WTC11 (cell line): ENCODE results near the gene BORCS6. TPM values are rescaled to one million over a fixed set of nuclear protein-coding genes. Genes with fewer than 3 reads are reported as not detected.

ENCODE experiments used
- ATAC-seq: fragments of 200-7000 bp; cut with Tn5 transposase; 2 replicates; pipeline ENCODE4 v1.10.0; 2021; ENCODE audit warnings: mild to moderate bottlenecking, moderate library complexity
- CTCF ChIA-PET: fragments of 300-600 bp; sonication (Branson Sonifier 250); formaldehyde crosslinking; loops from one replicate; lab custom pipeline; 2021; ENCODE audit warnings: antibody characterized with exemption; lab: Charles Lee
- POLR2A ChIA-PET: fragments of 350-600 bp; sonication (Branson Sonifier 250); formaldehyde crosslinking; loops from one replicate; lab custom pipeline; 2021; ENCODE audit warnings: antibody characterized with exemption; lab: Charles Lee
- DNase-seq: peaks from one replicate; pipeline ENCODE4 v3.0.0; 2021; ENCODE audit warnings: low spot score
- H3K27ac Mint-ChIP-seq: 2 replicates; pipeline ENCODE4 v1.8.0; 2021; ENCODE audit warnings: mixed read lengths
- H3K27me3 Mint-ChIP-seq: 2 replicates; pipeline ENCODE4 v1.8.0; 2021; ENCODE audit warnings: low read depth, mild to moderate bottlenecking, moderate library complexity, mixed read lengths
- H3K36me3 Mint-ChIP-seq: 2 replicates; pipeline ENCODE4 v1.8.0; 2021; ENCODE audit warnings: mixed read lengths
- H3K4me1 Mint-ChIP-seq: 2 replicates; pipeline ENCODE4 v1.8.0; 2022; ENCODE audit warnings: mixed read lengths
- H3K4me3 Mint-ChIP-seq: 2 replicates; pipeline ENCODE4 v1.8.0; 2021; ENCODE audit warnings: mild to moderate bottlenecking, moderate library complexity, mixed read lengths
- H3K9me3 Mint-ChIP-seq: 2 replicates; pipeline ENCODE4 v1.8.0; 2021; ENCODE audit warnings: mixed read lengths
- CREB1 ChIP-seq: sonication (generic); formaldehyde crosslinking; IDR thresholded peaks from 2 replicates; pipeline ENCODE4 v1.8.0; 2023; ENCODE audit warnings: mild to moderate bottlenecking, missing genetic modification reagents
- CREM ChIP-seq: sonication (generic); formaldehyde crosslinking; IDR thresholded peaks from 2 replicates; pipeline ENCODE4 v1.8.1; 2022; ENCODE audit warnings: mild to moderate bottlenecking, missing genetic modification reagents, moderate library complexity
- ETV6 ChIP-seq: sonication (generic); formaldehyde crosslinking; IDR thresholded peaks from 2 replicates; pipeline ENCODE4 v1.8.1; 2022; ENCODE audit warnings: mild to moderate bottlenecking, missing genetic modification reagents
- FOXK1 ChIP-seq: sonication (generic); formaldehyde crosslinking; IDR thresholded peaks from 2 replicates; pipeline ENCODE4 v1.8.0; 2022; ENCODE audit warnings: mild to moderate bottlenecking, moderate library complexity, missing genetic modification reagents
- SOX15 ChIP-seq: fragments of 250-450 bp; sonication (Bioruptor Pico); IDR thresholded peaks from 2 replicates; pipeline ENCODE4 v1.9.0; 2021; ENCODE audit warnings: mild to moderate bottlenecking
- SP1 ChIP-seq: sonication (generic); formaldehyde crosslinking; conservative IDR thresholded peaks from 2 replicates; pipeline ENCODE4 v1.8.1; 2022; ENCODE audit warnings: missing genetic modification reagents
- TEAD1 ChIP-seq: sonication (generic); formaldehyde crosslinking; IDR thresholded peaks from 2 replicates; pipeline ENCODE4 v1.8.0; 2022; ENCODE audit warnings: mild to moderate bottlenecking, missing genetic modification reagents
- total RNA-seq: library from RNA; stranded (reverse); gene quantifications from 3 replicates; pipeline ENCODE4 v1.2.3, GENCODE V29; 2021
- TF ChIP-seq, protein P1 (sequence below): sonication (generic); formaldehyde crosslinking; IDR thresholded peaks from 2 replicates; pipeline ENCODE4 v1.8.1; 2023; ENCODE audit warnings: mild to moderate bottlenecking, moderate library complexity, missing genetic modification reagents
- TF ChIP-seq, protein P2 (sequence below): sonication (generic); formaldehyde crosslinking; IDR thresholded peaks from 2 replicates; pipeline ENCODE4 v1.8.0; 2022; ENCODE audit warnings: mild to moderate bottlenecking, missing genetic modification reagents
- TF ChIP-seq, protein P3 (sequence below): sonication (generic); formaldehyde crosslinking; IDR thresholded peaks from 2 replicates; pipeline ENCODE4 v1.8.1; 2022; ENCODE audit warnings: mild to moderate bottlenecking, missing genetic modification reagents, moderate library complexity, borderline replicate concordance
- TF ChIP-seq, protein P4 (sequence below): fragments of 250-450 bp; sonication (Bioruptor Pico); IDR thresholded peaks from 2 replicates; pipeline ENCODE4 v1.9.0; 2021; ENCODE audit warnings: mild to moderate bottlenecking
- TF ChIP-seq, protein P5 (sequence below): sonication (generic); formaldehyde crosslinking; IDR thresholded peaks from 2 replicates; pipeline ENCODE4 v1.8.0; 2023; ENCODE audit warnings: missing genetic modification reagents, mild to moderate bottlenecking, borderline replicate concordance
- TF ChIP-seq, protein P6 (sequence below): fragments of 200-600 bp; IDR thresholded peaks from 2 replicates; pipeline ENCODE4 v1.8.0; 2022; ENCODE audit warnings: antibody characterized with exemption
- TF ChIP-seq, protein P7 (sequence below): fragments of 250-450 bp; sonication (Bioruptor Pico); IDR thresholded peaks from 2 replicates; pipeline ENCODE4 v1.9.0; 2021; ENCODE audit warnings: mild to moderate bottlenecking, borderline replicate concordance
- TF ChIP-seq, protein P8 (sequence below): sonication (generic); formaldehyde crosslinking; IDR thresholded peaks from 2 replicates; pipeline ENCODE4 v1.8.0; 2022; ENCODE audit warnings: mild to moderate bottlenecking, missing genetic modification reagents
- TF ChIP-seq, protein P9 (sequence below): sonication (generic); formaldehyde crosslinking; IDR thresholded peaks from 2 replicates; pipeline ENCODE4 v1.8.0; 2022; ENCODE audit warnings: mild to moderate bottlenecking, missing genetic modification reagents

The BORCS6 gene
- total RNA-seq, 1 experiment from 2014 or later: 5.6 TPM

DNA sequence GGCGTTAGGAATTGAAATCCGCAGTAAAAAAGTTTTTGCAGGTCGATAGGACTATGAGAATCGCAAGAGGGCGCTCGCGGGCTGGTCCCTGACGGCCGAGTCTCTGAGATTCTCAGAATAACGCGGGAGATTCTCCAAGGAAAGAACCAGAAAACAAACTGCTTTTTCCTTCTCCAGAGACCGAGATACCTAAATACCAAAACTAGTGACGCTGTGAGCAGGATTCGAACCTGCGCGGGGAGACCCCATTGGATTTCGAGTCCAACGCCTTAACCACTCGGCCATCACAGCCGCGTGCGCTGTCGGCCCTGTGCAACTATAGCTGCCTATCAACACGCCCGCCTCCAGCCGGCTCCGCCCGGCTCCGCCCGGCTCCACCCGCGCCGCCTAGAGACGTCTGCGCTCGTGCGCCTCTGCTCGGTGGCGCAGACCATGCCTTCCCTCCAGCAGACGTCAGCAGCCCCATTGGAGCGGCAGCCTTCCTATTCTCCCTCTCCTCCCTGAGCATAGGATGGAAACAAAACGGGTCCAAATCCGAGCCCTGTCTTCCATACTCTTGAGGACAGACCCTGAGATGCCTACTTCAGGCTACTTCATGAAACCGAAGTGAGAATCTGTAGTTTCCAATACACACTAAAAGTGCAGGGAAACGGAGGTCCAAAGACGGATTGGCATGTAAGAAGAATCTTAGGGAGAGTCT is 51.2 kb downstream of the BORCS6 start:
- no peak overlapping the region for H3K4me3 Mint-ChIP-seq
- ChIA-PET CTCF (interaction anchor here (0.8 to 3.6 kb wide), 8 partner anchors 12 to 45 kb away, joined by 3 to 25 read pairs (median 6); partner anchors contain the start of genes ALOXE3, HES7 and PER1), POLR2A (interaction anchor here (1.1 to 2.3 kb wide), 3 partner anchors 13 to 34 kb away, joined by 3 to 12 read pairs (median 4); partner anchors contain the start of gene PER1)
- H3K9me3 Mint-ChIP-seq: no peaks in the 10 kb centered on the region
- peak; percentile 97 for DNase-seq
- H3K36me3 Mint-ChIP-seq: peaks cover 10% of the 10 kb centered on the region
- ATAC-seq: peak; percentile 91
- H3K27ac Mint-ChIP-seq: no peak overlapping the region
- H3K4me1 Mint-ChIP-seq: peaks cover 8% of the 10 kb centered on the region
- H3K27me3 Mint-ChIP-seq: no peaks in the 10 kb centered on the region; the same call in 1 of the 2 replicates
- TF ChIP-seq SOX15 (CRISPR knock-in tag): no peak
- TF ChIP-seq, protein P1, sequence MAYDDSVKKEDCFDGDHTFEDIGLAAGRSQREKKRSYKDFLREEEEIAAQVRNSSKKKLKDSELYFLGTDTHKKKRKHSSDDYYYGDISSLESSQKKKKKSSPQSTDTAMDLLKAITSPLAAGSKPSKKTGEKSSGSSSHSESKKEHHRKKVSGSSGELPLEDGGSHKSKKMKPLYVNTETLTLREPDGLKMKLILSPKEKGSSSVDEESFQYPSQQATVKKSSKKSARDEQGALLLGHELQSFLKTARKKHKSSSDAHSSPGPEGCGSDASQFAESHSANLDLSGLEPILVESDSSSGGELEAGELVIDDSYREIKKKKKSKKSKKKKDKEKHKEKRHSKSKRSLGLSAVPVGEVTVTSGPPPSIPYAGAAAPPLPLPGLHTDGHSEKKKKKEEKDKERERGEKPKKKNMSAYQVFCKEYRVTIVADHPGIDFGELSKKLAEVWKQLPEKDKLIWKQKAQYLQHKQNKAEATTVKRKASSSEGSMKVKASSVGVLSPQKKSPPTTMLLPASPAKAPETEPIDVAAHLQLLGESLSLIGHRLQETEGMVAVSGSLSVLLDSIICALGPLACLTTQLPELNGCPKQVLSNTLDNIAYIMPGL (CRISPR knock-in tag): peak; percentile 99
- TF ChIP-seq ETV6 (CRISPR knock-in tag): peak; percentile 46; the same call in 1 of the 2 replicates
- TF ChIP-seq FOXK1 (CRISPR knock-in tag): no peak
- TF ChIP-seq CREM (CRISPR knock-in tag): peak; percentile 34
- TF ChIP-seq, protein P2, sequence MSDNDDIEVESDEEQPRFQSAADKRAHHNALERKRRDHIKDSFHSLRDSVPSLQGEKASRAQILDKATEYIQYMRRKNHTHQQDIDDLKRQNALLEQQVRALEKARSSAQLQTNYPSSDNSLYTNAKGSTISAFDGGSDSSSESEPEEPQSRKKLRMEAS: 0 out of 2 replicates have a peak, but pooled peaks have one; percentile 57
- peak; percentile 71 for TF ChIP-seq SP1 (CRISPR knock-in tag)
- TF ChIP-seq, protein P3, sequence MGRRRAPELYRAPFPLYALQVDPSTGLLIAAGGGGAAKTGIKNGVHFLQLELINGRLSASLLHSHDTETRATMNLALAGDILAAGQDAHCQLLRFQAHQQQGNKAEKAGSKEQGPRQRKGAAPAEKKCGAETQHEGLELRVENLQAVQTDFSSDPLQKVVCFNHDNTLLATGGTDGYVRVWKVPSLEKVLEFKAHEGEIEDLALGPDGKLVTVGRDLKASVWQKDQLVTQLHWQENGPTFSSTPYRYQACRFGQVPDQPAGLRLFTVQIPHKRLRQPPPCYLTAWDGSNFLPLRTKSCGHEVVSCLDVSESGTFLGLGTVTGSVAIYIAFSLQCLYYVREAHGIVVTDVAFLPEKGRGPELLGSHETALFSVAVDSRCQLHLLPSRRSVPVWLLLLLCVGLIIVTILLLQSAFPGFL (CRISPR knock-in tag): peak; percentile 50; the same call in 1 of the 2 replicates
- TF ChIP-seq, protein P4, sequence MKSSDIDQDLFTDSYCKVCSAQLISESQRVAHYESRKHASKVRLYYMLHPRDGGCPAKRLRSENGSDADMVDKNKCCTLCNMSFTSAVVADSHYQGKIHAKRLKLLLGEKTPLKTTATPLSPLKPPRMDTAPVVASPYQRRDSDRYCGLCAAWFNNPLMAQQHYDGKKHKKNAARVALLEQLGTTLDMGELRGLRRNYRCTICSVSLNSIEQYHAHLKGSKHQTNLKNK (CRISPR knock-in tag): peak; percentile 56; the same call in 1 of the 2 replicates
- TF ChIP-seq TEAD1: peak; percentile 89; the same call in 1 of the 2 replicates
- TF ChIP-seq, protein P5, sequence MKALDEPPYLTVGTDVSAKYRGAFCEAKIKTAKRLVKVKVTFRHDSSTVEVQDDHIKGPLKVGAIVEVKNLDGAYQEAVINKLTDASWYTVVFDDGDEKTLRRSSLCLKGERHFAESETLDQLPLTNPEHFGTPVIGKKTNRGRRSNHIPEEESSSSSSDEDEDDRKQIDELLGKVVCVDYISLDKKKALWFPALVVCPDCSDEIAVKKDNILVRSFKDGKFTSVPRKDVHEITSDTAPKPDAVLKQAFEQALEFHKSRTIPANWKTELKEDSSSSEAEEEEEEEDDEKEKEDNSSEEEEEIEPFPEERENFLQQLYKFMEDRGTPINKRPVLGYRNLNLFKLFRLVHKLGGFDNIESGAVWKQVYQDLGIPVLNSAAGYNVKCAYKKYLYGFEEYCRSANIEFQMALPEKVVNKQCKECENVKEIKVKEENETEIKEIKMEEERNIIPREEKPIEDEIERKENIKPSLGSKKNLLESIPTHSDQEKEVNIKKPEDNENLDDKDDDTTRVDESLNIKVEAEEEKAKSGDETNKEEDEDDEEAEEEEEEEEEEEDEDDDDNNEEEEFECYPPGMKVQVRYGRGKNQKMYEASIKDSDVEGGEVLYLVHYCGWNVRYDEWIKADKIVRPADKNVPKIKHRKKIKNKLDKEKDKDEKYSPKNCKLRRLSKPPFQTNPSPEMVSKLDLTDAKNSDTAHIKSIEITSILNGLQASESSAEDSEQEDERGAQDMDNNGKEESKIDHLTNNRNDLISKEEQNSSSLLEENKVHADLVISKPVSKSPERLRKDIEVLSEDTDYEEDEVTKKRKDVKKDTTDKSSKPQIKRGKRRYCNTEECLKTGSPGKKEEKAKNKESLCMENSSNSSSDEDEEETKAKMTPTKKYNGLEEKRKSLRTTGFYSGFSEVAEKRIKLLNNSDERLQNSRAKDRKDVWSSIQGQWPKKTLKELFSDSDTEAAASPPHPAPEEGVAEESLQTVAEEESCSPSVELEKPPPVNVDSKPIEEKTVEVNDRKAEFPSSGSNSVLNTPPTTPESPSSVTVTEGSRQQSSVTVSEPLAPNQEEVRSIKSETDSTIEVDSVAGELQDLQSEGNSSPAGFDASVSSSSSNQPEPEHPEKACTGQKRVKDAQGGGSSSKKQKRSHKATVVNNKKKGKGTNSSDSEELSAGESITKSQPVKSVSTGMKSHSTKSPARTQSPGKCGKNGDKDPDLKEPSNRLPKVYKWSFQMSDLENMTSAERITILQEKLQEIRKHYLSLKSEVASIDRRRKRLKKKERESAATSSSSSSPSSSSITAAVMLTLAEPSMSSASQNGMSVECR (CRISPR knock-in tag): peak; percentile 31; the same call in 1 of the 2 replicates
- TF ChIP-seq, protein P6, sequence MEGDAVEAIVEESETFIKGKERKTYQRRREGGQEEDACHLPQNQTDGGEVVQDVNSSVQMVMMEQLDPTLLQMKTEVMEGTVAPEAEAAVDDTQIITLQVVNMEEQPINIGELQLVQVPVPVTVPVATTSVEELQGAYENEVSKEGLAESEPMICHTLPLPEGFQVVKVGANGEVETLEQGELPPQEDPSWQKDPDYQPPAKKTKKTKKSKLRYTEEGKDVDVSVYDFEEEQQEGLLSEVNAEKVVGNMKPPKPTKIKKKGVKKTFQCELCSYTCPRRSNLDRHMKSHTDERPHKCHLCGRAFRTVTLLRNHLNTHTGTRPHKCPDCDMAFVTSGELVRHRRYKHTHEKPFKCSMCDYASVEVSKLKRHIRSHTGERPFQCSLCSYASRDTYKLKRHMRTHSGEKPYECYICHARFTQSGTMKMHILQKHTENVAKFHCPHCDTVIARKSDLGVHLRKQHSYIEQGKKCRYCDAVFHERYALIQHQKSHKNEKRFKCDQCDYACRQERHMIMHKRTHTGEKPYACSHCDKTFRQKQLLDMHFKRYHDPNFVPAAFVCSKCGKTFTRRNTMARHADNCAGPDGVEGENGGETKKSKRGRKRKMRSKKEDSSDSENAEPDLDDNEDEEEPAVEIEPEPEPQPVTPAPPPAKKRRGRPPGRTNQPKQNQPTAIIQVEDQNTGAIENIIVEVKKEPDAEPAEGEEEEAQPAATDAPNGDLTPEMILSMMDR: peak; percentile 83
- TF ChIP-seq, protein P7, sequence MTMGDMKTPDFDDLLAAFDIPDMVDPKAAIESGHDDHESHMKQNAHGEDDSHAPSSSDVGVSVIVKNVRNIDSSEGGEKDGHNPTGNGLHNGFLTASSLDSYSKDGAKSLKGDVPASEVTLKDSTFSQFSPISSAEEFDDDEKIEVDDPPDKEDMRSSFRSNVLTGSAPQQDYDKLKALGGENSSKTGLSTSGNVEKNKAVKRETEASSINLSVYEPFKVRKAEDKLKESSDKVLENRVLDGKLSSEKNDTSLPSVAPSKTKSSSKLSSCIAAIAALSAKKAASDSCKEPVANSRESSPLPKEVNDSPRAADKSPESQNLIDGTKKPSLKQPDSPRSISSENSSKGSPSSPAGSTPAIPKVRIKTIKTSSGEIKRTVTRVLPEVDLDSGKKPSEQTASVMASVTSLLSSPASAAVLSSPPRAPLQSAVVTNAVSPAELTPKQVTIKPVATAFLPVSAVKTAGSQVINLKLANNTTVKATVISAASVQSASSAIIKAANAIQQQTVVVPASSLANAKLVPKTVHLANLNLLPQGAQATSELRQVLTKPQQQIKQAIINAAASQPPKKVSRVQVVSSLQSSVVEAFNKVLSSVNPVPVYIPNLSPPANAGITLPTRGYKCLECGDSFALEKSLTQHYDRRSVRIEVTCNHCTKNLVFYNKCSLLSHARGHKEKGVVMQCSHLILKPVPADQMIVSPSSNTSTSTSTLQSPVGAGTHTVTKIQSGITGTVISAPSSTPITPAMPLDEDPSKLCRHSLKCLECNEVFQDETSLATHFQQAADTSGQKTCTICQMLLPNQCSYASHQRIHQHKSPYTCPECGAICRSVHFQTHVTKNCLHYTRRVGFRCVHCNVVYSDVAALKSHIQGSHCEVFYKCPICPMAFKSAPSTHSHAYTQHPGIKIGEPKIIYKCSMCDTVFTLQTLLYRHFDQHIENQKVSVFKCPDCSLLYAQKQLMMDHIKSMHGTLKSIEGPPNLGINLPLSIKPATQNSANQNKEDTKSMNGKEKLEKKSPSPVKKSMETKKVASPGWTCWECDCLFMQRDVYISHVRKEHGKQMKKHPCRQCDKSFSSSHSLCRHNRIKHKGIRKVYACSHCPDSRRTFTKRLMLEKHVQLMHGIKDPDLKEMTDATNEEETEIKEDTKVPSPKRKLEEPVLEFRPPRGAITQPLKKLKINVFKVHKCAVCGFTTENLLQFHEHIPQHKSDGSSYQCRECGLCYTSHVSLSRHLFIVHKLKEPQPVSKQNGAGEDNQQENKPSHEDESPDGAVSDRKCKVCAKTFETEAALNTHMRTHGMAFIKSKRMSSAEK (CRISPR knock-in tag): 0 out of 2 replicates have a peak, but pooled peaks have one; percentile 38
- TF ChIP-seq, protein P8, sequence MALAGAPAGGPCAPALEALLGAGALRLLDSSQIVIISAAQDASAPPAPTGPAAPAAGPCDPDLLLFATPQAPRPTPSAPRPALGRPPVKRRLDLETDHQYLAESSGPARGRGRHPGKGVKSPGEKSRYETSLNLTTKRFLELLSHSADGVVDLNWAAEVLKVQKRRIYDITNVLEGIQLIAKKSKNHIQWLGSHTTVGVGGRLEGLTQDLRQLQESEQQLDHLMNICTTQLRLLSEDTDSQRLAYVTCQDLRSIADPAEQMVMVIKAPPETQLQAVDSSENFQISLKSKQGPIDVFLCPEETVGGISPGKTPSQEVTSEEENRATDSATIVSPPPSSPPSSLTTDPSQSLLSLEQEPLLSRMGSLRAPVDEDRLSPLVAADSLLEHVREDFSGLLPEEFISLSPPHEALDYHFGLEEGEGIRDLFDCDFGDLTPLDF (CRISPR knock-in tag): no peak
- TF ChIP-seq, protein P9, sequence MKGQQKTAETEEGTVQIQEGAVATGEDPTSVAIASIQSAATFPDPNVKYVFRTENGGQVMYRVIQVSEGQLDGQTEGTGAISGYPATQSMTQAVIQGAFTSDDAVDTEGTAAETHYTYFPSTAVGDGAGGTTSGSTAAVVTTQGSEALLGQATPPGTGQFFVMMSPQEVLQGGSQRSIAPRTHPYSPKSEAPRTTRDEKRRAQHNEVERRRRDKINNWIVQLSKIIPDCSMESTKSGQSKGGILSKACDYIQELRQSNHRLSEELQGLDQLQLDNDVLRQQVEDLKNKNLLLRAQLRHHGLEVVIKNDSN (CRISPR knock-in tag): peak; percentile 23; the same call in 1 of the 2 replicates
- TF ChIP-seq CREB1 (CRISPR knock-in tag): peak; percentile 31; the same call in 1 of the 2 replicates
